HG02840 (cell line): ENCODE data around the gene TTC9.
"Not testable (repeated sequence)": the region's sequence is repeated elsewhere in the genome, so short reads cannot be mapped to it uniquely, and the experiment has no call there.

Experiments
- ATAC-seq: cut with Tn5 transposase; IDR thresholded peaks from one replicate; pipeline ENCODE4 v1.9.1; 2021; ENCODE audit warnings: mild to moderate bottlenecking, moderate library complexity, moderate number of reproducible peaks; ENCODE audit not compliant: unreplicated experiment, low FRiP score

The TTC9 gene

GRCh38 chr14:70671652-70672644, 30.2 kb downstream of the TTC9 start:
- ATAC-seq, result no peak

DNA sequence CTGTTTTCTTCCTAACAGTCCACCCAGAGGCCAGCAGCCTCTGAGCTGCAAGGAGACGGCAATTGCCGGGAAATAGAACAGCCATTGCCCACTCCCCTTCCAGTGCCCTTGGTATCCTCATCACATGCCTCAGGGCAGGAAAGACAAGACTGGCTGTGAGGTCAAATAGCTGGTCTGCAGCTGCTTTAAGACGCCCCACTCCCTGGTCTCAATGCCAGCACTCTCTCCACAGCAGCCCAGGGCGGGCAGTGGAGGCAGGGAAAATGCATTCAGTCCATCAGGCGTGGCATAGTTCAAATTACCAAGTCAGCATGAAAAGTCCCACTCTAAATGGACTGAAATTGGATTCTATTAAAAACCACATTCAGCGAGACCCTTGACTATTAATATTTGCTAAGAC, 35.6 kb downstream of the TTC9 start:
- no peak for ATAC-seq

- no peak for ATAC-seq
Observed at GRCh38 chr14:70680748-70681147, 39.0 kb downstream of the TTC9 start.

- ATAC-seq, result no peak
Observed at GRCh38 chr14:70683983-70684382, 42.3 kb downstream of the TTC9 start.

DNA sequence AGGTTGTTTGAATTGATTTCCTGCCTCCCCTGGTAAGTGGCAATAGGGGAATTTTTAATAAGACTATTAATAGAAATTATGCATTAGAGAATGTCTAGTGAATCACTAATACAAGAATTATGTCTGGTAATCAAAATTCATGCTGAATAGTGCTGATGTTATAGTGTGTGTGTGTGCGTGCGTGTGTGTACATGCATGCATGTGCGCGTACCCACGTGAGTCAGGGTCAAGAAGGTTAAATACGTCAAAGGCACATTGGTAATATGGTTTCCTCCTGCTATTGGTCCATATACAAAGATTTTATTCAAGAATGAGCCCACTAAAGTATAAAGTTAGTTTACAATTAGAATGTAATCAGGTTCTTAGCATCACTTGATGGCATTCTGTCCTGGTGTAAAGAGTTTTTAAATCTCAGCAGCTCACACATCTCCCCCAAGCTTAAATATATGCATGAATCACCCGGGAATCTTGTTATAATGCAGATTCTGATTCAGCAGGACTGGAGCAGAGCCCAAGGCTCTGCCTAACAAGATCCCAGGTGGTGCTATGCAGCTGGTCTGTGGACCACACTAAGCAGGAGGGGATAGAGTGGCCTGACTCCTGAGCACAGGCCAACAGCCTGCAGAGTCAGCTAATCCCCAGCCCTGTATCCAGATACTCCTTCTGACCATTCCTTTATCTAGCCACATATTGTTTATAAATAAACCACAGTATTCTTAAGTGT, 43.9 kb downstream of the TTC9 start:
- ATAC-seq, result no peak

- no peak for ATAC-seq
Observed at GRCh38 chr14:70692210-70692609, 50.5 kb downstream of the TTC9 start.

DNA sequence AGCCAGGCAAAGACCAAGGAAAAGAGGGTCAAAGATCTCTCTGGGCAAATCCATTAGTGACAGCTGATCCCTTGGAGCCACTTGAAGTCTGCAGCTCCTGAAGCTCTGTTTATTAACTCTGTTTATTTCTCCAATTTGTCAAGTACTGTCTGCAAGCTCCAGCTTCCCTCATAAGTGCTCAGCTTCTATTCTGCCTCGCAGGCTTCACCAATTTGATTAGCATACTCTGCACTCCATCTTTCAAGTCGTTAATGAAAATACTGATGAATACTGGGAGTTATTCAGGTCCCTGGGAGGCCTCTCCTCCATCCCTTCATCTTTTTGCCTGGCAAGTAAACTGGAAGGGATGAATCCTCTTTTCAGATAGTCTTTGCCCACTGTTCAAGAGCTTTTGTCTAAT, 54.3 kb downstream of the TTC9 start:
- no peak for ATAC-seq

DNA sequence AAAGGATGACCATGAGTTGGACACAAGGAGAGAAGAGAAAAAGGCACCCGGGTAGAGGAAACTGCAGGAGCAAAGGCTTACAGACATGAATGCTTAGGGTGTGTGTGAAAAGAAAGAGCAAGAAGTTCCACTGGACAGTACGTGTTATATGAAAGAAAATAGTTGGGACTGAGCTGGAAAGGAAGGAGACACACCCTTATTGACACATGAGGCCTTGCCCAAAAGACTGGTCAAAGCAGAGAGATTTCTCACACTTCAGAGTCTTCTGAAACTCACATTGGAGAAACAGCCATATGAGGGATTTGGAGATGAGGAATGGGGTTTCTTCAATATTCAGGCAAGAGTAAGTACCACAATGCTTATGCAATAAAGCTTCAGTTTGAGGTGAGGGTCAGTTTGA, 56.0 kb downstream of the TTC9 start:
- no peak for ATAC-seq

- no peak for ATAC-seq
Observed at GRCh38 chr14:70698288-70698687, 56.6 kb downstream of the TTC9 start.

GRCh38 chr14:70699646-70700045, 57.9 kb downstream of the TTC9 start:
- ATAC-seq, result no peak

GRCh38 chr14:70700955-70701585, 59.4 kb downstream of the TTC9 start:
- ATAC-seq, result no peak

GRCh38 chr14:70701610-70702009, 59.9 kb downstream of the TTC9 start:
- ATAC-seq, result no peak

- ATAC-seq, result no peak
Observed at GRCh38 chr14:70702161-70702560, 60.4 kb downstream of the TTC9 start.

DNA sequence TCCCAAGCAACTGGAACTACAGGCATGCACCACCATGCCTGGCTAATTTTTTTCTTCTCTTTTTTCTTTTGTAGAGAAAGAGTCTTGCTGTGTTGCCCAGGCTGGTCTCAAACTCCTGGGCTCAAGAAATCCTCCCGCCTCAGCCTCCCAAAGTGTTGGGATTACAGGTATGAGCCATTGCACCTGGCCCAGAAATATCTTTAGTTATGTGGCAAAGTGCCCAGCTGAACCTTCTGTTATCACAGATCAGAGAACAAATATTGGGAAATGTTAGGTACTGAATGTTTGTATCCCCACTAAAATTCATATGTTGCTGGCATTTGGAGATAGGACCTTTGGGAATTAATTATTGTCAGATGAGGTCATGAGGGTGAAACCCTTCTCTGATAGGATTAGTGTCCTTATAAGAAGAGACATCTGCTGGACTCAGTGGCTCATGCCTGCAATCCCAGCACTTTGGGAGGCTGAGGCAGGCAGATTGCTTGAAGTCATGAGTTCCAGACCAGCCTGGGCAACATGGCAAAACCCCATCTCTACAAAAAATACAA, 62.0 kb downstream of the TTC9 start:
- ATAC-seq, result not testable (repeated sequence)

- ATAC-seq, result no peak
Observed at GRCh38 chr14:70704960-70705359, 63.2 kb downstream of the TTC9 start.

DNA sequence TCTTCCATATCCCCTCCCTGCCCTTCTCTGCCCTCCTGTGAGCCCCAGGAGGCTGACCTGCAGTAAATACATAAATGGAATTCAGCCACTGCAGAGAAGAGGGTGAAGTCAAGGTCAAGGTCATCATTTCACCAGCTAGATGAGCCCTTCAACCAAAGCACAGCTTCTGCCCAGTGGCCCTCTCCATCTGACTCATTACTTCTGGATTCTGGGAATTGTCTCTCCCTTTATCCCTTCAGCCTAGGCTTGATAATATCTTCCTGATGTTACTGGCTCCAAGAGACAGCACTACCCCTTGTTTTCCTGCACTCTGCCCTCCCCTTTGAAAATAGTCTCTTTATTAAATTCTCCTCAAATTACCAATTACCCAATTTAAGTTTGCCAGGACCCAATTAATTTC, 64.5 kb downstream of the TTC9 start:
- no peak for ATAC-seq

- no peak for ATAC-seq
Observed at GRCh38 chr14:70707138-70708038, 65.7 kb downstream of the TTC9 start.

DNA sequence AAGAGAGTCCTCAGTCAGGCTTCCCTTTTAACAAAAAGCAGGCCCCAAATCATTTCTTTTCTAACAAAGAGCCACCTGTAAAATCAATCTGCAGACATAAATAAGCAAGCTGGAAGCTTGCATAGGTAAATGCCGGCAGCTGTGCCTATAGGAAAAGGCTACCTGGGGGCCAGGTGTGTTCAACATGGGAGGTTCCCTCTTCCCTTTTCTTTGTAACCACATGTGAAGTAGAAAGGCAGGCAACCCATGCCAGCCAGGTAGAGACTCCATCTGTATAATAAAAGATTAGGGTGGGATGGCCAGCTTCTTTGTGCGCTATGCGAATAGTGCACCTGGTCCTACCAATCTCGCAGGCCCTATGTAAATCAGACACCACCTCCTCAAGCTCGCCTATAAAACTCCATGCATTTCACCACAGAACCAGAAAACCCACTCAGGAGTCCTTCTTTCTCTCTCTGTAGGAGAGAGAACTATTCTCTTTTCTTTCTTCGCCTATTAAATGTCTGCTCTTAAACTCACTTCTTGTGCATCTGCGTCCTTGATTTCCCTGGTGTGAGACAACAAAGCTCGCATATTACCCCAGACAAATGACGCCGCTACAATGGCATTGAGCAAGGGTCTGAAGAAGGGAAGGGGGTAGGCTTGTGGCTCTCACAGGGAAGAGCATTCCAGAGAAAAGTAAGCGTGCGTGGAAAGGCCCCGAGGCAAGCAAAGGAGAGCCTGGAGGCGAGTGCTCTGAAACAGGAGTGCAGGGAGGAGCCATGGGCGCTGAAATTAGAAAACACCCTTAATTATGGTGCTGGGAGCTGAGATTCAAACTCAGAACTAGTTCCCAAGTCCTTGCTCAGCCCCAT, 67.2 kb downstream of the TTC9 start:
- no peak for ATAC-seq
